Immature natural killer cell (primary cell): ENCODE measurements around the gene MED12L. TPM values are rescaled to one million over a fixed set of nuclear protein-coding genes. Genes with fewer than 3 reads are reported as not detected.
"Not testable (repeated sequence)": the region's sequence is repeated elsewhere in the genome, so short reads cannot be mapped to it uniquely, and the experiment has no call there.

Experiments used
- DNase-seq, 3 donors: peaks; one replicate each; pipeline ENCODE4 v3.0.0; 2022; ENCODE audit warnings: mixed read lengths in 1 of 3
- H3K27ac Mint-ChIP-seq, 6 donors: one replicate each; pipeline ENCODE4 v1.8.0; 2020; ENCODE audit warnings: mixed read lengths in 6 of 6, mild to moderate bottlenecking in 5 of 6, inconsistent platforms in 4 of 6, moderate library complexity in 3 of 6
- H3K27me3 Mint-ChIP-seq, 3 donors: one replicate each; pipeline ENCODE4 v1.8.0; 2020 to 2021; ENCODE audit warnings: low read depth in 3 of 3, mild to moderate bottlenecking in 3 of 3, mixed read lengths in 3 of 3, moderate library complexity in 3 of 3, inconsistent platforms in 1 of 3
- H3K36me3 Mint-ChIP-seq, 3 donors: one replicate each; pipeline ENCODE4 v1.8.0; 2020; ENCODE audit warnings: mixed read lengths in 3 of 3, inconsistent platforms in 2 of 3, mild to moderate bottlenecking in 2 of 3
- H3K4me1 Mint-ChIP-seq, 2 donors: one replicate each; pipeline ENCODE4 v1.8.0; 2020; ENCODE audit warnings: inconsistent platforms in 2 of 2, mild to moderate bottlenecking in 2 of 2, mixed read lengths in 2 of 2, moderate library complexity in 1 of 2
- H3K4me3 Mint-ChIP-seq, 5 donors: one replicate each; pipeline ENCODE4 v1.8.0; 2020; ENCODE audit warnings: mild to moderate bottlenecking in 5 of 5, mixed read lengths in 5 of 5, inconsistent platforms in 3 of 5, moderate library complexity in 3 of 5
- H3K9me3 Mint-ChIP-seq, 6 donors: one replicate each; pipeline ENCODE4 v1.8.0; 2020; ENCODE audit warnings: mild to moderate bottlenecking in 6 of 6, mixed read lengths in 6 of 6, inconsistent platforms in 4 of 6, moderate library complexity in 3 of 6
- polyA plus RNA-seq, 3 donors: library from polyadenylated mRNA; unstranded; fragments of 300-500 nt; fragmentation: Illumina TruSeq; gene quantifications; one replicate each; pipeline ENCODE4 v1.2.3, GENCODE V29; 2021

The MED12L gene
- polyA plus RNA-seq, 3 donors from 2014 or later = 0.18 TPM; not detected in 2

- H3K27ac Mint-ChIP-seq = peak overlapping the region; percentile 47 to 93 (median 86)
- peaks cover 0 to 3% (median 0%) of the 10 kb centered on the region in 3 donors for H3K27me3 Mint-ChIP-seq
- peaks cover 6 to 14% (median 12%) of the 10 kb centered on the region in 3 donors for H3K36me3 Mint-ChIP-seq
- peaks cover 50% of the 10 kb centered on the region in 2 donors for H3K4me1 Mint-ChIP-seq
- H3K9me3 Mint-ChIP-seq = peaks cover 0 to 6% (median 0%) of the 10 kb centered on the region in 6 donors
- no peak for DNase-seq
- H3K4me3 Mint-ChIP-seq = peak overlapping the region in 4 of 5 donors; percentile 27 to 78 (median 68)
Measured at GRCh38 chr3:151225040-151225975, 139.8 kb downstream of the MED12L start.

GRCh38 chr3:151226088-151226563 lies 140.7 kb downstream of the MED12L start:
- Mint-ChIP-seq H3K9me3 (peaks cover 0 to under 1% (median 0%) of the 10 kb centered on the region in 6 donors), H3K4me3 (peak overlapping the region in 2 of 5 donors; percentile 76 to 78), H3K36me3 (peaks cover 0 to 8% (median 7%) of the 10 kb centered on the region in 3 donors), H3K4me1 (peaks cover 58% of the 10 kb centered on the region in 2 donors), H3K27ac (peak overlapping the region; percentile 47 to 93 (median 86)), H3K27me3 (peaks cover 0 to 5% (median 3%) of the 10 kb centered on the region in 3 donors)
- DNase-seq = no peak

- Mint-ChIP-seq H3K4me1 (peaks cover 58 to 62% of the 10 kb centered on the region in 2 donors), H3K4me3 (no peak overlapping the region), H3K27me3 (peaks cover 0 to 7% (median 3%) of the 10 kb centered on the region in 3 donors), H3K27ac (no peak overlapping the region), H3K9me3 (no peaks in the 10 kb centered on the region), H3K36me3 (peaks cover 0 to 7% (median 7%) of the 10 kb centered on the region in 3 donors)
- no peak for DNase-seq
Measured at GRCh38 chr3:151226825-151227224, 141.4 kb downstream of the MED12L start.

GRCh38 chr3:151227266-151227806 lies 141.9 kb downstream of the MED12L start:
- peak overlapping the region in 2 of 5 donors; percentile 19 to 21 for H3K4me3 Mint-ChIP-seq
- H3K9me3 Mint-ChIP-seq = no peaks in the 10 kb centered on the region
- H3K27me3 Mint-ChIP-seq = peaks cover 0 to 7% (median 3%) of the 10 kb centered on the region in 3 donors
- H3K36me3 Mint-ChIP-seq = peaks cover 0 to 6% (median 2%) of the 10 kb centered on the region in 3 donors
- H3K4me1 Mint-ChIP-seq = peaks cover 55 to 62% of the 10 kb centered on the region in 2 donors
- peak overlapping the region in 4 of 6 donors; percentile 11 to 52 (median 20) for H3K27ac Mint-ChIP-seq
- peak in 1 of 3 donors; percentile 24 for DNase-seq

- peaks cover 53 to 62% of the 10 kb centered on the region in 2 donors for H3K4me1 Mint-ChIP-seq
- DNase-seq = peak; percentile 75 to 81 (median 75)
- peak overlapping the region in 2 of 5 donors; percentile 19 to 21 for H3K4me3 Mint-ChIP-seq
- H3K27ac Mint-ChIP-seq = peak overlapping the region in 4 of 6 donors; percentile 11 to 77 (median 39)
- no peaks in the 10 kb centered on the region for H3K36me3 Mint-ChIP-seq
- no peaks in the 10 kb centered on the region for H3K9me3 Mint-ChIP-seq
- peaks cover 0 to 7% (median 3%) of the 10 kb centered on the region in 3 donors for H3K27me3 Mint-ChIP-seq
Measured at GRCh38 chr3:151227807-151228665, 142.6 kb downstream of the MED12L start.

GRCh38 chr3:151228666-151229040 lies 143.2 kb downstream of the MED12L start:
- Mint-ChIP-seq H3K27me3 (peaks cover 0 to 9% (median 4%) of the 10 kb centered on the region in 3 donors), H3K36me3 (no peaks in the 10 kb centered on the region), H3K9me3 (no peaks in the 10 kb centered on the region), H3K27ac (peak overlapping the region in 2 of 6 donors; percentile 37 to 77), H3K4me1 (peaks cover 48 to 57% of the 10 kb centered on the region in 2 donors), H3K4me3 (no peak overlapping the region)
- DNase-seq = no peak

- DNase-seq = peak in 1 of 3 donors; percentile 31
- Mint-ChIP-seq H3K36me3 (no peaks in the 10 kb centered on the region), H3K4me3 (peak overlapping the region in 4 of 5 donors; percentile 7 to 73 (median 44)), H3K27ac (peak overlapping the region in 4 of 6 donors; percentile 2 to 71 (median 36)), H3K27me3 (peaks cover 0 to 12% (median 4%) of the 10 kb centered on the region in 3 donors), H3K9me3 (no peaks in the 10 kb centered on the region), H3K4me1 (peaks cover 41 to 45% of the 10 kb centered on the region in 2 donors)
Measured at GRCh38 chr3:151230646-151231045, 145.2 kb downstream of the MED12L start.

- H3K36me3 Mint-ChIP-seq, H3K27ac Mint-ChIP-seq, DNase-seq, H3K4me3 Mint-ChIP-seq, H3K9me3 Mint-ChIP-seq: not testable (repeated sequence)
- Mint-ChIP-seq H3K4me1 (peaks cover 31 to 36% of the 10 kb centered on the region in 2 donors), H3K27me3 (peaks cover 0 to 12% (median 4%) of the 10 kb centered on the region in 3 donors)
Measured at GRCh38 chr3:151232403-151232802, 146.9 kb downstream of the MED12L start.

GRCh38 chr3:151232991-151233390 lies 147.5 kb downstream of the MED12L start:
- Mint-ChIP-seq H3K4me1 (peaks cover 26 to 30% of the 10 kb centered on the region in 2 donors), H3K4me3 (no peak overlapping the region), H3K27ac (no peak overlapping the region), H3K36me3 (no peaks in the 10 kb centered on the region), H3K9me3 (no peaks in the 10 kb centered on the region), H3K27me3 (peaks cover 0 to 12% (median 4%) of the 10 kb centered on the region in 3 donors)
- no peak for DNase-seq

GRCh38 chr3:151234825-151235224 lies 149.4 kb downstream of the MED12L start:
- DNase-seq = peak; percentile 19 to 31 (median 29)
- Mint-ChIP-seq H3K27ac (peak overlapping the region in 3 of 6 donors; percentile 26 to 51 (median 46)), H3K4me1 (peaks cover 19 to 23% of the 10 kb centered on the region in 2 donors), H3K9me3 (no peaks in the 10 kb centered on the region), H3K27me3 (peaks cover 4 to 9% (median 4%) of the 10 kb centered on the region in 3 donors), H3K36me3 (peaks cover 0 to 3% (median 0%) of the 10 kb centered on the region in 3 donors), H3K4me3 (peak overlapping the region in 2 of 5 donors; percentile 3 to 30)

- Mint-ChIP-seq H3K9me3 (no peaks in the 10 kb centered on the region), H3K36me3 (peaks cover 0 to 3% (median 0%) of the 10 kb centered on the region in 3 donors), H3K27me3 (peaks cover 2 to 7% (median 4%) of the 10 kb centered on the region in 3 donors), H3K4me1 (peaks cover 12 to 15% of the 10 kb centered on the region in 2 donors), H3K27ac (no peak overlapping the region), H3K4me3 (no peak overlapping the region)
- DNase-seq = no peak
Measured at GRCh38 chr3:151236316-151236715, 150.9 kb downstream of the MED12L start.

- Mint-ChIP-seq H3K4me3 (no peak overlapping the region), H3K27me3 (peaks cover 2 to 6% (median 6%) of the 10 kb centered on the region in 3 donors), H3K4me1 (peaks cover 12 to 13% of the 10 kb centered on the region in 2 donors), H3K27ac (no peak overlapping the region), H3K36me3 (peaks cover 0 to 3% (median 0%) of the 10 kb centered on the region in 3 donors), H3K9me3 (no peaks in the 10 kb centered on the region)
- no peak for DNase-seq
Measured at GRCh38 chr3:151236736-151237135, 151.3 kb downstream of the MED12L start.

- H3K4me1 Mint-ChIP-seq, H3K4me3 Mint-ChIP-seq, DNase-seq, H3K27me3 Mint-ChIP-seq, H3K9me3 Mint-ChIP-seq, H3K36me3 Mint-ChIP-seq, H3K27ac Mint-ChIP-seq: not testable (repeated sequence)
Measured at GRCh38 chr3:151242006-151242405, 156.5 kb downstream of the MED12L start.
